Activated naive CD4-positive, alpha-beta T cell treated with anti-CD3 and anti-CD28 coated beads, Interleukin-2, amount 10 ng/mL, durations not matched to agents 7 days and 5 days (primary cell): Measurements from ENCODE around the gene C9orf72.

Experiments
- CTCF ChIA-PET: fragments of 350-600 bp; sonication (Branson Sonifier 250); formaldehyde crosslinking; loops from one replicate; lab custom pipeline; 2021; ENCODE audit warnings: antibody characterized with exemption; lab: Charles Lee
- DNase-seq: peaks from one replicate; pipeline ENCODE4 v3.0.0-alpha.2; 2020
- H3K27ac Mint-ChIP-seq: one replicate; pipeline ENCODE4 v1.8.0; 2021; ENCODE audit warnings: mild to moderate bottlenecking, moderate library complexity, mixed read lengths
- H3K27me3 Mint-ChIP-seq: one replicate; pipeline ENCODE4 v1.8.0; 2021; ENCODE audit warnings: mild to moderate bottlenecking, mixed read lengths
- H3K36me3 Mint-ChIP-seq: one replicate; pipeline ENCODE4 v1.8.0; 2021; ENCODE audit warnings: mixed read lengths
- H3K4me1 Mint-ChIP-seq: one replicate; pipeline ENCODE4 v1.8.0; 2021; ENCODE audit warnings: mixed read lengths
- H3K4me3 Mint-ChIP-seq: one replicate; pipeline ENCODE4 v1.8.0; 2021; ENCODE audit warnings: mild to moderate bottlenecking, moderate library complexity, mixed read lengths
- H3K9me3 Mint-ChIP-seq: one replicate; pipeline ENCODE4 v1.8.0; 2021; ENCODE audit warnings: mixed read lengths

C9orf72 gene

DNA sequence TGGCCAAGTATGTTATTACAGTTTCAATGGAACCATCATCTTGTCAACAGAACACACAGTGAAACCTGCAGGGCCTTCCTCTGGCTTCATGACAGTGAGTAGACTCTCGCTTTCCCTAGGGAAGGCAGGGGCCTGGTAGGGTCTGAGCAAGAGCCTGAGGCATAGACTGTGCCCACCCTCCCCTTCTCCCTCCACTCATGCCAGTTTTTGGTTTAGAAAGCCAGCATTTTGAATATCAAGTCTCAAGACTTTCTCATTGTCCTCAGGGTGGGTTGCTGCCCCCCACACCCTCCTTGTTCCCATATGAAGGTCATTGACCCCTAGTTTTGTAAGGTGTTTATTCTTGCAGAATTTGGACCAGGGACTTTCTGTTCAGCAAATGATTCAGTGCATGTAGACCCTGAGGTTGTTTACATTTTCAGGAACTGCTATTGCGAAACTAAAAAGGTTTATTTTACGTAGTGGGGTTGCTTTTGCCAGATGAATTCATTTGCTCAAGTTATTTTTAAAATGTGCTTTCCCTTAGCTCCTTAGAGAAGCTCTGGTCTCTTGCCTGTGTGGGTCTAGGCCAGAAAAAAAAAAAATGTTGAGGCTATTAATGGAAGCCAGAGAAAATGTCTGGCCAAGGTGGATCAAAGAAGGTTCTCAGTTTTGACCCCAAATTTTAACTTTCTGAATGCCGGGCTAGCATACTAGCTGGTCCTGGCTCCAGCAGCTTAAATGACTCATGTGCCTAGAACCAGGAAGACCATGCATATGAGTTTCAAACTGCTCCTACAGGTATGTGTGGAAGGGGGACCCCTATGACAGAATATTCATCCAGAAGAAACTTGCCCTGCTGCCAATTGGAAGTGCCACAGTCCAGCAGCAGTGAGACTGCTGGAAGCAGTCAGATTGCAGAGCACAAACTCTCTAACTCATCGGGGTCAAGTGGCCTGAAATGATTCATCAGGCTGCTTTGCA, 33.5 kb downstream of the C9orf72 start:
- peaks cover 3% of the 10 kb centered on the region for H3K4me1 Mint-ChIP-seq
- no peak for DNase-seq
- no peak overlapping the region for H3K27ac Mint-ChIP-seq
- no peaks in the 10 kb centered on the region for H3K9me3 Mint-ChIP-seq
- H3K4me3 Mint-ChIP-seq, result no peak overlapping the region
- peaks cover 8% of the 10 kb centered on the region for H3K36me3 Mint-ChIP-seq
- H3K27me3 Mint-ChIP-seq, result no peaks in the 10 kb centered on the region
- CTCF ChIA-PET, result interaction anchor here (2.9 kb wide), 1 partner anchor 10 kb away, joined by 9 read pairs; the partner anchor contains the start of gene MOB3B

DNA sequence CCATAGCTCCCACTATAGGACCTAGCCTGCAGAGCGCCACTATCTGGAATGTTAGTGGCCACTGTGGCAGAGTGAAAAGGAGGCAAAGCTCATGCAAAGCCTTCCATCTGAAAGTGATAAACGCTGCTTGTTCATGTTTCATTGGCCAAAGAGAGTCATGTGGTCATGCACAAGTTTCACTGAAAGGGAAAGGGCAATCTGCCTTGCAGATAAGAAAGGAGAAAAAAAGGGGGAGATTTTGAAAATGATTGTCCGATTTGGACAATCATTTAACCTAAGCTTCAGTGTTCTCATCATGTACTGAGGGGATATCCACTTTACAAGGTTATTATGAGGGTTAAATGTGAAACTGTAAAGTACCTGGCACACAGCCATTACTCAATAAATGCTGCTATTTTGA, 34.6 kb downstream of the C9orf72 start:
- Mint-ChIP-seq H3K4me3 (no peak overlapping the region), H3K27me3 (no peaks in the 10 kb centered on the region), H3K36me3 (peaks cover 3% of the 10 kb centered on the region), H3K9me3 (no peaks in the 10 kb centered on the region), H3K4me1 (peaks cover 9% of the 10 kb centered on the region), H3K27ac (no peak overlapping the region)
- CTCF ChIA-PET, result interaction anchor here (0.8 to 2.9 kb wide), 3 partner anchors 8 to 206 kb away, joined by 3 to 9 read pairs (median 6); partner anchors contain the start of gene MOB3B
- DNase-seq, result no peak

DNA sequence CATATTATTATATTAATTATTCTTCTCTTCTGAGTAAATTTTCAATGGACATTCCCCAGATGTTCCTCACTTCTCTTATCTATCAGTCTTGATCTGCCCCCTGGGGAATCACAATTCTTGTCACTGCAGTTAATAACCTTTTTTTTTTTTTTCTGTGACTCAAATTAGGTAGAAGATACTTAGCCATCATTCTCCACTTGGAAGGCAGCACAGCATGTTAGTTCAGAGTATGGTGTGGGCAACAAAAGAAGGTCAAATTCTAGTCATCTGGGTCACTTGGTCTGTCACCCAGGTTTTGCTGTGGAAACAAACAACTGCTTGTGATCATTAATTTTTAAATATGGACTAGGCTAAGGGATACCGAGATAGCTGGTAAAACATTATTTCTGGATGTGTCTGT, 35.5 kb downstream of the C9orf72 start:
- no peaks in the 10 kb centered on the region for H3K36me3 Mint-ChIP-seq
- H3K9me3 Mint-ChIP-seq, result no peaks in the 10 kb centered on the region
- no peak overlapping the region for H3K4me3 Mint-ChIP-seq
- H3K27ac Mint-ChIP-seq, result no peak overlapping the region
- CTCF ChIA-PET, result interaction anchor here (0.8 to 2.9 kb wide), 3 partner anchors 8 to 205 kb away, joined by 3 to 9 read pairs (median 6); partner anchors contain the start of gene MOB3B
- DNase-seq, result no peak
- peaks cover 9% of the 10 kb centered on the region for H3K4me1 Mint-ChIP-seq
- H3K27me3 Mint-ChIP-seq, result no peaks in the 10 kb centered on the region

DNA sequence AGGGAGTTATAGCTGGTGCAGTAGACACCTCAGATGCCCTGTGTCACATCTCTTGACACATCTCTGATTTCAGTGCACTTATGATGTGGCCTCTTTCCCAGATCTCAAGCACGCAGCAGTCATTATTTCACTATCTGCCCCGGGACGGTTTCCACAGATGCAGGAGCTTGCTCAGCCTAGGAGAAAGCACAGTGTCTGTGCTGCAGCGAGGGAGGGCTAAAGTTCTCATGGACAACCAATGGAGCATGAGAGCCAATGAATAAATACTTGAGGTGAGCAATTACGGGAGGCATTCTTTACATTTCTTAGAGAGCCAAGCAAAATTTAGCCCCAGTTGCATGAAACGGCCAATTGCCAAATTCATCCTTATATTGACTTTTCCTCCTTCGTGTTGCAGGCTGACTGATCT, 36.2 kb downstream of the C9orf72 start:
- Mint-ChIP-seq H3K36me3 (no peaks in the 10 kb centered on the region), H3K27me3 (no peaks in the 10 kb centered on the region), H3K27ac (no peak overlapping the region), H3K4me3 (no peak overlapping the region), H3K9me3 (no peaks in the 10 kb centered on the region), H3K4me1 (peaks cover 9% of the 10 kb centered on the region)
- CTCF ChIA-PET, result interaction anchor here (2.0 to 2.2 kb wide), 2 partner anchors 204 kb away, joined by 6 to 12 read pairs; no protein-coding TSS in a partner anchor
- DNase-seq, result no peak

DNA sequence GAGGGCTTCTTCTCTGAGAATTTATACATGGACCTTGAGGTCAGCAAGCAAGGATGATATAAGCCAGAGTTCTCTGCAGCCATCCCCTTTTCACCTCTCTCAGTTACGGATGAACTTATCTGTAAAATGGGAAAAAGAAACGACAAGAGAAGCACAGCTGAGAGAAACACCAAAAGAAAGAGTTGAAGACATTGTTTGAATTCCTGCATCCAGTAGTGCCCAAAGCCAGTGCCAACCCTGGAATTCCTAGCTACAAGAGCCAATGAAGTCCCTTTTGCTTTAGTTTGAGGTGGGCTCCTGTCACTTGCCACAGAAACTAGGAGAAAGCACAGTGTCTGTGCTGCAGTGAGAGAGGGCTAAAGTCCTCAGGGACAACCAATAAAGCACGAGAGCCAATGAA, 37.1 kb downstream of the C9orf72 start:
- H3K27ac Mint-ChIP-seq, result no peak overlapping the region
- H3K4me3 Mint-ChIP-seq, result no peak overlapping the region
- H3K9me3 Mint-ChIP-seq, result no peaks in the 10 kb centered on the region
- CTCF ChIA-PET, result interaction anchor here (2.2 kb wide), 1 partner anchor 203 kb away, joined by 12 read pairs; no protein-coding TSS in a partner anchor
- H3K4me1 Mint-ChIP-seq, result peaks cover 9% of the 10 kb centered on the region
- H3K27me3 Mint-ChIP-seq, result no peaks in the 10 kb centered on the region
- no peaks in the 10 kb centered on the region for H3K36me3 Mint-ChIP-seq
- DNase-seq, result no peak

DNA sequence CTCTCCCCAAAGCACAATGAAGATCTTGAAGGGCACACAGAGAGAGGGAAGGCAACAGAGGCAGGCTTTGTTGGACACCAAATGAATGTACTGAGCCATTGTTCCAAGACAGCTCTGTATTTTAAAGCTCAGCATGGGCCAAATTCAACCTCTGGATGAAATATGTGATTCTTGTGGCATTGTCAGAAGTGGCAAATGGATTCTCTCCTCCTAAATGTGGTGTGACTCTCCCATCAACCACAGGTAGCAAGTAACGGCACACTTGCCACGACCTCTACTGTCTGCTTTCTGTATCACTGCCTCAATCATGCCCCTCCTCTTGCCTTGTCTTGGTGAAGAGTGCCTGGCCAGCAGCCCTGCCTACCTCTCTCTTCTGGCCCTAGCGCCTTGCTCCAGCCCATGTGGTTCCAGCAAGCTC, 37.6 kb downstream of the C9orf72 start:
- H3K36me3 Mint-ChIP-seq, result no peaks in the 10 kb centered on the region
- CTCF ChIA-PET, result interaction anchor here (2.2 kb wide), 1 partner anchor 203 kb away, joined by 12 read pairs; no protein-coding TSS in a partner anchor
- peaks cover 9% of the 10 kb centered on the region for H3K4me1 Mint-ChIP-seq
- no peak for DNase-seq
- no peak overlapping the region for H3K4me3 Mint-ChIP-seq
- H3K27ac Mint-ChIP-seq, result no peak overlapping the region
- H3K27me3 Mint-ChIP-seq, result no peaks in the 10 kb centered on the region
- H3K9me3 Mint-ChIP-seq, result no peaks in the 10 kb centered on the region

DNA sequence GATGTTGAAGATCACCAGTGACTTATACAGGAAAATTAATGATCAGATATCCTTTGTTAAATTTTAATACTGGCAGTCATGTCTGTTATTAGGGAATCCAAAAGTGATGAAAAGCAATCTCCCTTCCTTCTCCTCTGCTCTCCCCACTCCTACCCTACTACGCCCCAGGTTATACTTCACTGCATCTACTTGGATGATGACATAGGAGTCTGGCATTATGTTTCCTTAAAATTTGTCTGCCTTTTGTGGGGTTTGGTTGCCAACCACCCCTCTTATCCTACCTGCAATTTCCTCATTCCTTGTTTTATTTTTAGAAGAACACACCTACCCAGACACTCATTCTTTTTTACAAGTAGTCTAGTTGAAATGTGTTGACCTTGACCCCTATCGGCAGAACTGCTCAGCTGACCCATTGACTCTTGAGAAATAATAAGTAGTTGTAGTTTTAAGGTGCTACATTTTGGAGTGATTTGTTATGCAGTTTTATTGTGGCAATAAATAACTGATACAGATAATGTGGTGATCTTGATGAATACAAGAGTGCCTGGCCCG, 38.5 kb downstream of the C9orf72 start:
- no peak for DNase-seq
- no peak overlapping the region for H3K27ac Mint-ChIP-seq
- peaks cover 11% of the 10 kb centered on the region for H3K4me1 Mint-ChIP-seq
- H3K36me3 Mint-ChIP-seq, result no peaks in the 10 kb centered on the region
- CTCF ChIA-PET, result interaction anchor here (2.2 kb wide), 1 partner anchor 202 kb away, joined by 12 read pairs; no protein-coding TSS in a partner anchor
- no peak overlapping the region for H3K4me3 Mint-ChIP-seq
- no peaks in the 10 kb centered on the region for H3K9me3 Mint-ChIP-seq
- H3K27me3 Mint-ChIP-seq, result peaks cover 2% of the 10 kb centered on the region

DNA sequence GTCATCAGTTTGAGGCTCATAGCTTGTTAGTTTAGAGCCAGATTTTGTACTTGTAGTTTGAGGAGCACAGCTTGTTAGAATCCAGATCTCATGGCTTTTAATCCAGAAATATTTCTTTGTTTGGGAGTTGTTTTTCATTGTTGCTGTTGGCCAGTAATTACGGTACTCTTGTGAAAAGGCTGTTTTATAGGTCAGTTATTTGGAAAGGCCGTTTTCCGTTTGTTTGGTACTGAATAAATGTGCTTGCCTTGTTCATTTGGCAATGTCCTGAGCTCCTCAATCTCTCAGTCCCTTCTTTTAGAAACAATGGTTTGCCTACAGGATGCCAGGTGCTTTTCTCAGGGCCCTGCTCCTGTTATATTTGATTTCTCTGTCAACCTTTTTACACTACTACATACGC, 39.1 kb downstream of the C9orf72 start:
- H3K27ac Mint-ChIP-seq, result no peak overlapping the region
- no peaks in the 10 kb centered on the region for H3K9me3 Mint-ChIP-seq
- H3K4me1 Mint-ChIP-seq, result peaks cover 12% of the 10 kb centered on the region
- peaks cover 7% of the 10 kb centered on the region for H3K27me3 Mint-ChIP-seq
- CTCF ChIA-PET, result interaction anchor here (0.8 to 5.4 kb wide), 3 partner anchors 14 to 202 kb away, joined by 3 to 51 read pairs (median 3); no protein-coding TSS in a partner anchor
- DNase-seq, result no peak
- no peaks in the 10 kb centered on the region for H3K36me3 Mint-ChIP-seq
- H3K4me3 Mint-ChIP-seq, result no peak overlapping the region

DNA sequence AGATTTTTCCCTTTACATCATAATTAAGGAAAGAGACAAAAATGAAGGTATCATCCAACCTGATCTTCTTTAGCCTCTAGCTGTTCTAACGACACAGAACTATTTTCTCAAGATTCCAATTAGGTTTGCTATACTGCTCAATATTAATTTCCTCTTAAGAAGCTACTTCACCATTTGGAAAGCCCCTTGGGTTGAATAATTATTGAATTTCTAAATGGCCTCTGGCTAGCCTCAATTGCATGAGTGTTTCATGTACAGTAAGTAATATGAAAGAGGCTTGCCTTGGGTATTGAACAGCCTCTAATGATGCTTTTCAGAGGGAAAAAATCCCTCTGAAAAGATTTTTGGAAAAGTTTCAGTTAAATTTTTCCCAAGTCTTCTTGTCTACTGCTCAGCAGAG, 40.0 kb downstream of the C9orf72 start:
- DNase-seq, result no peak
- no peaks in the 10 kb centered on the region for H3K9me3 Mint-ChIP-seq
- CTCF ChIA-PET, result interaction anchor here (1.2 to 5.4 kb wide), 2 partner anchors 180 to 201 kb away, joined by 3 to 51 read pairs; no protein-coding TSS in a partner anchor
- H3K36me3 Mint-ChIP-seq, result no peaks in the 10 kb centered on the region
- peaks cover 17% of the 10 kb centered on the region for H3K4me1 Mint-ChIP-seq
- H3K4me3 Mint-ChIP-seq, result no peak overlapping the region
- H3K27ac Mint-ChIP-seq, result no peak overlapping the region
- H3K27me3 Mint-ChIP-seq, result peaks cover 15% of the 10 kb centered on the region

DNA sequence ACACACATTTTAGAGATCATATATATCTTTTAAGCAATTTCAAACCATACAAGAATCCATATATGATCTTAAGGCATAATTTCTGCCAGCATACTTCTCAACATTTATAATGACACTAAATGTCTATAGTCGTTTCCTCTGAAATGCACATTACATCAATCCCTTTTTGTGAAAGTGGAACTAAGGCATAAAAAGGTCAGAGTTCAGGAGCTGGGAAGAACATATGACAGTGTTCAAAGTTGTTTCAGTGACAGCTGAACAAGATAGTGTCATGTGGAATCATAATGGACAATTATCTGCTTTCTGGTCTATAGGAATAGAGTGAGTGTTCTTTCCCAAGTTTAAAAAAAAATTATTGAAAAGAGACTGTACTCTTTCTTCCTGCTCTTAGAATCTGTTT, 41.2 kb downstream of the C9orf72 start:
- peaks cover 26% of the 10 kb centered on the region for H3K27me3 Mint-ChIP-seq
- H3K4me3 Mint-ChIP-seq, result no peak overlapping the region
- no peaks in the 10 kb centered on the region for H3K9me3 Mint-ChIP-seq
- H3K4me1 Mint-ChIP-seq, result peaks cover 24% of the 10 kb centered on the region
- no peak for DNase-seq
- no peaks in the 10 kb centered on the region for H3K36me3 Mint-ChIP-seq
- CTCF ChIA-PET, result interaction anchor here (0.6 to 5.4 kb wide), 2 partner anchors 194 to 200 kb away, joined by 3 to 51 read pairs; no protein-coding TSS in a partner anchor
- no peak overlapping the region for H3K27ac Mint-ChIP-seq

DNA sequence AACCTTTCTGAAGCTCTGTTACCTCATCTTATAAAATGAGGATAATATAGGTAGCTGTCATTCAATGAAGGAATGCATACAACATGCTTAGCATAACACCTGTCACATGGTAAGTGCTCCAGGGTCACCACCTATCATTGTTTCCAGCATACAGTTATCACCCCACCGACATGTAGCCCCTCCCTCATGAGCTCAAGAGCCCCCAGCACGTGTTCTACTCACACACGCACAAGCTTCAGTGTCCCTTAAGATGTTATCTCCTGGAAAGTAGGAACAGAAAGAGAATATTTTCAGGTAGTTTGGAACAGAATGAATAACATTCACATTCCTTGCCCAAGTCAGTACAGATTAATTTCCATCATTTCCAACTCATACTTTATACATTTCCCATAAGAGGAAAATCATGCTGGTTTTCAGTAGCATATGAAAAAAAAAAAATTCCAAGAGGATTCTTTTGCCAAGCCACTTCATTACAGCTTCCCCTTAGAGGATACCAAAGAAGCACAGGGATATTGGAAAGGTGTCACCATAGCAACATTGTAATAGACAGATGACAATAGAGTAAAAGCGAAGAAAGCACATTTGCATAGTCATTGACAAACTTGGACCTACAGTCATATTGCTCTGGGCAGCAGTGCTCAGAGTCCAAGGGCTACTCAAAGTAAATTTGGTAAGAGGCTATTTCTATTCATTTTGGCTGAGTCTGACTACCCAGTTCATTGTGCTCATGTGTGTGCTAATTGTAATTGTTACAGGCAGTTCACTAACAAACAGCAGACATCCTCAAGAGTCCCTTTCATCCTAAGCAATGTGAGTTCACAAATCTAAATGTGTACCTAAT, 42.1 kb downstream of the C9orf72 start:
- CTCF ChIA-PET, result interaction anchor here (0.8 to 5.4 kb wide), 8 partner anchors 8 to 199 kb away, joined by 3 to 51 read pairs (median 4); no protein-coding TSS in a partner anchor
- H3K9me3 Mint-ChIP-seq, result no peaks in the 10 kb centered on the region

DNA sequence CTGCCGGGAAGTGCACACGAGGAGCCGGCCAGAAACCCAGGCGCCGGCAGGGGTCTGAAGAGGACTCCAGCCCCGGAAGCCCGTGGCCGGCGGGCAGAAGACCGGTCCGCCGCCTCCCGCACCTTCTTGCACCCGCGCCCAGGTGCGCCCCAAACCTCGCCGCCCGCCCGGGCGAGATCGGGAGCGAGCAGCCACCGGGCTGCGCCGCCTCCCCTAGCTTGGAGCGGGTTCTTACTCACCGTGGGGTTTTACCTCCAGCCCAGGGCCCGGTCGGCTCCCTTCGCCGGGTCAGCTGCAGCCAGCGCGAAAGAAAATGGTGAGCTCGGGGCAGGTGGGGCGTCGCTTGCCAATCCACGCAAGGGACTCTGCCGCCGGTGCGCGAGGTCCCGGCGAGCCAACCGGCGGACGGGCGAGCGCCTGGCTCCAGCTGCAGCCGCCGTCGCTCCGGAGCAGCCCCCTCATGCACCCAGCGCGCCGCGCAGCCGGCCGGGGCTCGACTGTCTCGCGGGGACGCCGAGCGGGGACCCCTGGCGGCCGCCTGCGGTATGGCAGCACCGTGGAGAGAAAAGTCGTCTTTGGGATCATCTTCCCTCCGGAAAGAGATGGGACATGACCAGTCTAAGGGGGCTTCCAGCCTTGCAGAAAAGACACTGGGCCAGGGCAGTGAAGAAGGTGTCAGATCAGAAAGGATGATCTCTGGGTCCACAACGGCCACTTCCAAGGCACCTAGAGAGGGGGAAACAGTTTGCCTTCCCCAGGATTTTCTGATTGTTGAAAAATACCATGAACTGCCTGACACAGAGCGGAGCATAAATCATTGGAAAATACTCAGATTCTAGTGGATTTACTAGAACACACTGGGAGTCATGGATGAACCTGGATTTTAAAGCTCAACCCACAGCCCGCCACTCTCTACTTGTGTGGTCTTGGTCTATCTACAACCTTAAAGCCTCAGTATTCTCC, 43.7 kb downstream of the C9orf72 start, which contains the start of gene MOB3B:
TSS of gene MOB3B (minus strand) at position 499 of the 963 bp plus-strand sequence. CDS start 74,264 bp downstream, outside the sequence.
- CTCF ChIA-PET, result interaction anchor here (0.7 to 5.4 kb wide), 21 partner anchors 10 to 213 kb away, joined by 3 to 51 read pairs (median 4); partner anchors contain the start of gene C9orf72
- Mint-ChIP-seq H3K36me3 (no peaks in the 10 kb centered on the region), H3K4me3 (peak within 1 kb of the TSS; percentile 83), H3K9me3 (no peaks in the 10 kb centered on the region), H3K27ac (no peak within 1 kb of the TSS), H3K4me1 (peaks cover 20% of the 10 kb centered on the region), H3K27me3 (peaks cover 36% of the 10 kb centered on the region)
- DNase-seq, result peak; percentile 82

More for the DNA sequence above, 42.1 kb downstream of the C9orf72 start:
- Mint-ChIP-seq H3K27ac (no peak overlapping the region), H3K4me3 (no peak overlapping the region), H3K27me3 (peaks cover 32% of the 10 kb centered on the region), H3K36me3 (no peaks in the 10 kb centered on the region), H3K4me1 (peaks cover 24% of the 10 kb centered on the region)
- no peak for DNase-seq
